ENCODE results near the gene UBAC2. TPM values are rescaled to one million over a fixed set of nuclear protein-coding genes. Genes with fewer than 3 reads are reported as not detected.

Gene UBAC2
- total and polyA plus RNA-seq, 2 of the 4 experiments (the other 2 are of a cell fraction): 20.8 to 36.3 TPM

GRCh38 chr13:99385940-99386339 lies 185.3 kb downstream of the UBAC2 start:
- Histone ChIP-seq H3K79me1 (ENCODE audit: low read depth in 1 of 2, low read length in 2 of 2) (no peaks in the 10 kb centered on the region; a peak in 1 of 4 replicates), H3K36me3 (ENCODE audit: control insufficient read depth, insufficient read depth, low read length) (peaks cover 7% of the 10 kb centered on the region), H3K27ac (ENCODE audit: insufficient read depth, low read length) (no peak overlapping the region), H3K23ac (ENCODE audit: low read depth, low read length) (no peak overlapping the region), H2AK9ac (replicated peaks; ENCODE audit: low read depth, low read length, poor library complexity) (no peak overlapping the region), H3K9me1 (ENCODE audit: insufficient read depth, low read length) (peaks cover 6% of the 10 kb centered on the region; the same call in 1 of the 2 replicates), H3K56ac (ENCODE audit: extremely low read depth, insufficient read depth, low read length) (no peak overlapping the region), H4K8ac (ENCODE audit: low read depth in 2 of 2, low read length in 2 of 2) (no peak overlapping the region), H2BK5ac (ENCODE audit: low read depth, low read length, poor library complexity, severe bottlenecking) (no peak overlapping the region), H4K20me1 (ENCODE audit: insufficient read depth, low read length) (peaks cover 4% of the 10 kb centered on the region; the same call in 1 of the 2 replicates), H3K27me3 (ENCODE audit: control insufficient read depth, insufficient read depth, low read length) (no peaks in the 10 kb centered on the region), H2AK5ac (ENCODE audit: low read depth, low read length) (no peak overlapping the region), H4K5ac (ENCODE audit: low read depth, low read length) (no peak overlapping the region), H3K4me2 (ENCODE audit: low read depth, low read length) (no peak overlapping the region), H3K18ac (ENCODE audit: low read depth, low read length) (no peak overlapping the region), H2AFZ (replicated peaks; ENCODE audit: low read length, poor library complexity) (no peak overlapping the region), H3K9me3 (ENCODE audit: control insufficient read depth, insufficient read depth, low read length) (no peaks in the 10 kb centered on the region), H2BK15ac (ENCODE audit: low read depth, low read length) (no peak overlapping the region), H3K4me1 (ENCODE audit: control insufficient read depth, insufficient read depth, low read length) (no peaks in the 10 kb centered on the region), H2BK120ac (ENCODE audit: low read depth, low read length) (no peak overlapping the region), H3K4me3 (ENCODE audit: insufficient read depth, low read depth, low read length) (no peak overlapping the region), H3K9ac (ENCODE audit: low read depth, low read length) (no peak overlapping the region), H4K91ac (ENCODE audit: insufficient read depth, low read depth, low read length) (no peak overlapping the region), H3K4ac (ENCODE audit: low read depth, low read length) (no peak overlapping the region), H3K14ac (replicated peaks; ENCODE audit: low read depth, low read length) (no peak overlapping the region), H2BK20ac (ENCODE audit: low read depth, low read length) (no peak overlapping the region)
- no peak for ATAC-seq (ENCODE audit: low read depth)
- BruUV-seq (replicated peaks): TSS peak; percentile 93
- 96% methylated on average over 4 of the region's 6 CpGs; no CpG with 5 or more reads in 1 of the 2 experiments for WGBS, 2 experiments (ENCODE audit: extremely low coverage in 2 of 2, insufficient read length in 1 of 2)
- intact Hi-C loops (cut with micrococcal nuclease): no loop called here
- ChIA-PET POLR2A (ENCODE audit: unreplicated experiment) (no interaction called here), CTCF (no interaction called here)
- in situ Hi-C loops (cut with MboI; ENCODE audit: low sequenced_read_pairs): no loop called here
- dilution Hi-C loops (cut with HindIII; ENCODE audit: low sequenced_read_pairs, unreplicated experiment): no loop called here
- TF ChIP-seq POLR2A (IDR thresholded peaks at IDR 0.05; ENCODE audit: low read depth, low read length): no peak
- TF ChIP-seq ELK1 (IDR thresholded peaks at IDR 0.05; ENCODE audit: borderline replicate concordance, low read depth, low read length): no peak
- TF ChIP-seq RAD21 (IDR thresholded peaks at IDR 0.05; ENCODE audit: low read length): no peak
- TF ChIP-seq CEBPB (IDR thresholded peaks at IDR 0.05; ENCODE audit: low read depth, low read length): no peak
- no peak for TF ChIP-seq CTCF (conservative IDR thresholded peaks at IDR 0.05; ENCODE audit: low read depth, low read length)
- no peak for TF ChIP-seq FOS (IDR thresholded peaks at IDR 0.05; ENCODE audit: low read depth, low read length)
- no peak for TF ChIP-seq RFX5 (IDR thresholded peaks at IDR 0.05; ENCODE audit: low read depth, low read length)
- TF ChIP-seq SMC3 (IDR thresholded peaks at IDR 0.05; ENCODE audit: low read depth, low read length): no peak
- no peak for TF ChIP-seq RCOR1 (IDR thresholded peaks at IDR 0.05; ENCODE audit: insufficient replicate concordance, low read length)
- TF ChIP-seq BHLHE40 (IDR thresholded peaks at IDR 0.05; ENCODE audit: low read depth, low read length): no peak
- TF ChIP-seq NFE2L2 (IDR thresholded peaks at IDR 0.05; ENCODE audit: low read depth, low read length): no peak
- no peak for TF ChIP-seq MAFK (IDR thresholded peaks at IDR 0.05; ENCODE audit: low read depth, low read length)
- TF ChIP-seq MXI1 (IDR thresholded peaks at IDR 0.05; ENCODE audit: borderline replicate concordance, low read depth, low read length): no peak
- TF ChIP-seq CHD1 (IDR thresholded peaks at IDR 0.05; ENCODE audit: low read depth, low read length): no peak
- TF ChIP-seq MAZ (IDR thresholded peaks at IDR 0.05; ENCODE audit: borderline replicate concordance, low read depth, low read length): no peak
- no peak for TF ChIP-seq USF2 (IDR thresholded peaks at IDR 0.05; ENCODE audit: low read depth, low read length)
- DNase-seq: no peak

All from IMR-90 (cell line).